ENCODE results near the gene CACNB4. TPM values are rescaled to one million over a fixed set of nuclear protein-coding genes. Genes with fewer than 3 reads are reported as not detected.

CACNB4 gene
- total RNA-seq, 1 experiment from 2014 or later = 2.0 TPM

- Histone ChIP-seq H3K4me1 (ENCODE audit: control insufficient read depth in 1 of 2, insufficient read depth in 2 of 2, low read length in 2 of 2) (peaks cover 6 to 18% of the 10 kb centered on the region in 2 experiments), H3K9me2 (ENCODE audit: insufficient read depth) (no peaks in the 10 kb centered on the region), H3K9ac (ENCODE audit: low read length) (no peak overlapping the region), H2AFZ (ENCODE audit: low read depth, low read length, poor library complexity, severe bottlenecking) (no peak overlapping the region), H3K27me3 (ENCODE audit: insufficient read depth, low read length) (no peaks in the 10 kb centered on the region), H3K9me3 (ENCODE audit: control insufficient read depth in 1 of 2, insufficient read depth in 1 of 2, low read depth in 1 of 2, low read length in 2 of 2) (no peaks in the 10 kb centered on the region), H3K79me2 (ENCODE audit: insufficient read depth, low read length) (no peaks in the 10 kb centered on the region), H3K27ac (ENCODE audit: low read depth, low read length) (no peak overlapping the region), H3K4me2 (ENCODE audit: low read length) (no peak overlapping the region), H3K36me3 (ENCODE audit: control insufficient read depth in 1 of 2, insufficient read depth in 2 of 2, low read length in 2 of 2) (no peaks in the 10 kb centered on the region), H3K4me3 (replicated peaks in 1 of 2; ENCODE audit: low read depth in 1 of 2, low read length in 2 of 2) (no peak overlapping the region), H4K20me1 (ENCODE audit: insufficient read depth) (no peaks in the 10 kb centered on the region)
- DNase-seq (ENCODE audit: low read depth, low spot score) (no peak), ATAC-seq (no peak)
- TF ChIP-seq EGR1 (IDR thresholded peaks at IDR 0.05; ENCODE audit: low read depth) (no peak), RAD21 (IDR thresholded peaks at IDR 0.05; ENCODE audit: low read depth) (no peak), SRF (IDR thresholded peaks at IDR 0.05; ENCODE audit: low read depth) (no peak), POLR2A (IDR thresholded peaks at IDR 0.05; ENCODE audit: borderline replicate concordance, extremely low read depth, insufficient read depth, insufficient read length) (no peak), YY1 (IDR thresholded peaks at IDR 0.05; ENCODE audit: extremely low read depth, insufficient replicate concordance, low read depth, low read length) (no peak), FOSL1 (IDR thresholded peaks at IDR 0.05; ENCODE audit: low read depth) (no peak), EZH2phosphoT487 (IDR thresholded peaks at IDR 0.05; ENCODE audit: borderline replicate concordance) (no peak), ZFX (IDR thresholded peaks at IDR 0.05) (no peak), JUND (IDR thresholded peaks at IDR 0.05) (no peak), TCF7L2 (IDR thresholded peaks at IDR 0.05; ENCODE audit: borderline replicate concordance, extremely low read depth, insufficient read depth, insufficient read length) (no peak), ZBTB33 (IDR thresholded peaks at IDR 0.05; ENCODE audit: extremely low read depth, insufficient replicate concordance, low read length) (no peak), SIN3A (IDR thresholded peaks at IDR 0.05; ENCODE audit: low read depth) (no peak), EZH2 (IDR thresholded peaks at IDR 0.05) (no peak), ATF3 (IDR thresholded peaks at IDR 0.05) (no peak), SP1 (IDR thresholded peaks at IDR 0.05; ENCODE audit: low read depth) (no peak), POLR2AphosphoS5 (IDR thresholded peaks at IDR 0.05; ENCODE audit: low read depth, low read length) (no peak), MAX (IDR thresholded peaks at IDR 0.05) (no peak), ZNF274 (IDR thresholded peaks at IDR 0.05; ENCODE audit: low read depth, low read length) (no peak), REST (IDR thresholded peaks at IDR 0.05; ENCODE audit: low read depth) (no peak), CEBPB (IDR thresholded peaks at IDR 0.05; ENCODE audit: low read depth) (no peak)
- RAD21 ChIA-PET (ENCODE audit: low non-redundant PET in 1 of 2, low total read pairs in 2 of 2, uncharacterized antibody in 2 of 2, unreplicated experiment in 2 of 2) = no interaction called here
- BruUV-seq (replicated peaks) = no TSS peak
- CTCF ChIA-PET = no interaction called here
- POLR2A ChIA-PET = no interaction called here
- intact Hi-C loops (cut with micrococcal nuclease) = no loop called here
These were observed 67.0 kb downstream of the CACNB4 start for GRCh38 chr2:152031747-152032306.

All from HCT116 (cell line).